RPMI7951 (cell line): ENCODE results near the gene MRPL55. TPM values are rescaled to one million over a fixed set of nuclear protein-coding genes. Genes with fewer than 3 reads are reported as not detected.

Experiments used
- DNase-seq: peaks from one replicate; pipeline ENCODE4 v3.0.0-alpha.2; 2012; ENCODE audit warnings: low read depth
- total RNA-seq: library from RNA; depleted of rRNA; stranded (reverse); fragments of >200 nt; shearing (Covaris generic); gene quantifications from 2 replicates; pipeline ENCODE4 v1.2.3, GENCODE V29; 2014

MRPL55 gene
- total RNA-seq, 1 experiment from 2014 or later, result 63.2 TPM

- DNase-seq, result no peak
These were observed 24.3 kb downstream of the MRPL55 start for GRCh38 chr1:228084797-228085196.

- peak; percentile 71 for DNase-seq
These were observed 24.8 kb downstream of the MRPL55 start for GRCh38 chr1:228084325-228084724.

GRCh38 chr1:228083871-228084278 lies 25.2 kb downstream of the MRPL55 start:
- DNase-seq, result peak; percentile 25

DNA sequence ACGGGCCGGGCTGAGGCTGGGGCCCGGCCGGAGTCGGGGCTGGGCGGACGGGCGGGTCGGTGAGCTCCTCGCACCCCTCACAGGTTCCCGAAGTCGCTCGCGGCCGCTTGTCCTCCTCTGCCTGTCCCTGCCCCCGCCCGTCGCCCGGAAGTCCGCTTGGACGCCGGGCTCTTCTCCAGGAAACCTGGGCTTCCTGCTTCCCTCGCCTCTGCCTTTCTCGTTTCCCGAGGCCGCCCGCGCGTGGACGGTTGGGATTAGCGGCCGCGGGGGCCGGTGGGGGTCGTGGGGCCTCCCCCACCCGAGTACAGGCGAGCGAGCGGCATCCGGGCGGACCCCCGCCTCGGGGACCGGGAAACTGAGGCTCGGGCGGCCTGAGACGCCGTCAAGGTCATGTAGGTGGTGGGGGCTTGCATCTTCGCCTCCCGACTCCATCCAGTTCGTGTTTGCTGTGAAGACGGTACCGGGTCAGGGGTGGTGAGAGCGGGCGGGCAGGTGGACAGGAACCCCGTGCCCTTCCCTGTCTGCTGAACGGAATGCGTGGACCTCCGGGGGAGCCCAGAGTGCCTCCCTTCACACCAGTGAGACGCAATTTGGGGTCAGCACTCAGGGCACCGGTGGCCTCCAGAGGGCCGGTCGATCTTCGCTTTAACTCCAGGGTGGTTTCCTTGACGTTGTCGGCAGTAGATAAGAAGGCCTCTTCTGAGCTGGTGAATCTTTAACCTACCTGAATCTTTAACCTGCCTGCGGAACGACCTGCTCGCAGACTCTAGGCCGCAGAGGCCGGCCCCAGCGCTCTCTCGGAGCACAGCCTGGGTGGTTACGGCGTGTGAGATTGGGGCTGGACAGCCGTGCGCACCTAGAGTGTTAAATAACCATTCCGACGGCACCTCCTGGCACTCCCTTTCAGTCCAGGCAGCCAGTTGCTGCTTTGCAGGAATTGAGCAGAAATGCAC lies 25.9 kb downstream of the MRPL55 start:
- peak; percentile 45 for DNase-seq

GRCh38 chr1:228082214-228082917 lies 26.7 kb downstream of the MRPL55 start, which contains the start of gene ARF1:
TSS of gene ARF1 (plus strand) at chr1:228082708. CDS start at chr1:228097115, 14,407 bp downstream.
- DNase-seq, result peak; percentile 84

DNA sequence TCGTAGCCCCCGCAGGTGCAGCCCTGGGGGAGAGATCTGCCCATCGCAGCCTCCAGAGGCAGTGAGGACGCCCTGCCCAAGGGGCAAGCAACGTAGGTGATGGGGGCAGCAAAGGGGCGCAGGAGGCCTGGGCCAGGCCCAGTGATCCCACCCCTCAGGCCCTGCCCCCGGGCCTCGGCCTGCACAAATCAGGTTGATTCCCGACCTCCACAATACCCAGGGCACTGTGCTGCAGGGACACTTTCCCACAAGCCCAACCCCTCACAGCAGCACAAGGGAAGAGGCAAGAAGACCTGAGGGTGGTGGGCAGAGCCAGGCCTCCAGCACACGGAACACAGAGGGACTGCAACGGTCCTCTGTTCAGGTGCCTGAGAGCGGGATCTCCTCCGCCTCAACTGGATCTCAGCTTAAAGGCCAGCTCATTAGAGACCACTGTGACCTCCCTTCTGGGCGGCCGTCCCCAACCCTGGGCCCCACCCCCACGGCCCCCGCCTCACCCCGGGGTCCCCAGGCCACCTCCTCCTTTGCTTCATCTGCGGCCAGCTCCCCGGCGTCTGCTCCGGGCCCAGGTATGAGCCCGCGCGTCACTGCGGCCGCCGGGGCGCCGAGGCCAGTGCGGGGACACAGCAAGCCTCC lies 27.4 kb downstream of the MRPL55 start:
- no peak for DNase-seq

DNA sequence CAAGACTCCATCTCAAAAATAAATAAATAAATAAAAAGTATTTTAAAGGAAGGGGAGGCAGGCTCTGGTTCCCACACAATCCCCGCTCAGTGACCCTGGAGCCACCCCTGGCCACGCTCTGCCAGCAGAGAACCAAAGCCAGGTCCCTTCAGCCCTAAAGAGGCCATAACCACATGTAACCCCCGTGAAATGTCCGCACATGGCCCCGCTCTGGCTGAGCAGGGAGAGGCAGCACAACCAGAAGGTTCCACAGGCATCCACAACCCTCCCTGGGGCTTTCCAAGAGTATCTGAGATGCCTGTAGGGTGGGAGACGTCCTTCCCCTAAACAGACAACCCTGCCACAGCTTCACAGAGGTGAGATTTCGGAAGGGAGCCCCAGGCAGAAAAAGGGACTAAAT lies 28.0 kb downstream of the MRPL55 start:
- DNase-seq, result no peak

DNA sequence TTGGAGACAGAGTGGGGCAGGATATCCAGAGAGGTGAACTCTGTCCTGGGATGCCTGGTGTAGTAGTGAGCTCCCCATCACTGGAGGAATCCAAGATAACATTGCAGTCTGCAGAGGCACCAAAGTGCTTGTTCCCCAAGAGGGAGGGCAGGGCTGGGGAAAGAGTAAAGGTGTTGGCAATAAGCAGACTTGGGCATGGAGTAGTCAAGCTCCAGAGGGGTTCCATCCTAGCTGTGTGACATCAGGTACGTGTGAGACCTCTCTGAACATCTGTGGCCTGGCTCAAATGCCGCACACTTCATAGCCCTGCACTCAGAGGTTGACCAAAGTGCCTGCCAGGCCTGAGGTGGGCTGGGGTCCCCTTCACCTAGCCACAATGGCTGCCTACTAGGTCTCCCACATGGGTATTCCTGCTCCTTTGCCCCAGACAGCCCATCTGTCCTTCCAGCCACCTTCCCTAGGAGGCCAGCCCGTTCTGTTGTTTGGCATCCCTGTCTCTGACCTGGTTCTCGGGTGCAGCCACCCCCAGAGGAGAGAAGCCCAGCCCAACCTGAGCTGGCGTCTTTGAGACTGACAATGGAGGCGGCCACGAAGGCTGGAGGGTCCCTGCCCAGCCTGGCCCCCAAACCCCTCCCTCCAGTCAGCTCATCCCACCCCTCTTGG lies 29.4 kb downstream of the MRPL55 start:
- DNase-seq, result no peak

- DNase-seq, result no peak
These were observed 30.1 kb downstream of the MRPL55 start for GRCh38 chr1:228079013-228079412.

GRCh38 chr1:228077565-228078330 lies 31.4 kb downstream of the MRPL55 start:
- no peak for DNase-seq

DNA sequence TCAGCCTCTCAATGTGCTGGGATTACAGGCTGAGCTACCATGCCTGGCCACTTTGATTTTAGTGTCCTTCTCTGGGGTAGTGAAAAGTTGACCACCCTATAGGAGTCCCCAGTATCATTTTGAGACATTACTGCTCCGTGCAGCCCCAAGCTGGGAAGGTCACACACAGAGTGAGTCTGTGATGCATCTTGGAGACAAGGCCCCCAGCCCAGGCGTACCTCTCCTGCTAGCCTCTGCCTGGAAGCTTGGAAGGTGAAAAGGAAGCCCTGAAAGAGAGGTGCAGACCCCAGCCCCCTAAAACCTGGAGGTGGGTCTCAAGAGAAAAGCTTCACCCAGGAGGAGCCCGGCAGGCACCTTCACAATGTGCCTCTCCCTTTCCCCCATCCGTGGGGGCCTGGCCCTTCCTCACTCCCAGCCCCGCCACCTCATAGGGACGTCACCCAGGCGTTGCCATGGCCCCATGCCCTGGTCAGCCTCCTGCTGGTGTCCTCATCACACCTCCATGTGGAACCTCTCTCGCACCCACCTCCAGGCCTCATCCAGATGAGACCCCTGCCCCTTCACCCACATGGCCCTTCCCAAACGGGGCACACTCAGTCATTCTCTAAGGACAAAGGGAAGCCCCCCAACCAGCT lies 32.2 kb downstream of the MRPL55 start:
- no peak for DNase-seq

DNA sequence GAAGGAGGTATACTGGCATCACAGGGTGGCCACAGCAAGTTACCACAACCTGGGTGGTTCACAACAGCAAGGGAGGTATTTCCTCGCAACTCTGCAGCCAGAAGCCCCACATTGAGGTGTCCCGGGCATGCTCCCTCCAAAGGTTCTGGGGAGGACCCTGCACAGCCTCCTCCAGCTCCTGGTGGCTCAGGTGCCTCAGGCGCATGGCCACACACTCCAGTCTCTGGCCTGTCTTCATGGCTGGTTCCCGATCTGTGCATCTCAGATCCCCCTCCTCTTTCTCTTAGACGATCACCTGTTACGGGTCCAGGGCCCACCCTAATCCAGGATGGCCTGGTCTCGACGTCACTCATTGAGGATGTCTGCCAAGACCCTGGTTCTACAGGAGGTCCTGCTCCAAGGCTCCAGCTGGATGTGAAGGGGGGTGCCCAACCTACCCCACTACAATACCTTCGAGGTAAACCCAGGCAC lies 33.3 kb downstream of the MRPL55 start:
- no peak for DNase-seq

DNA sequence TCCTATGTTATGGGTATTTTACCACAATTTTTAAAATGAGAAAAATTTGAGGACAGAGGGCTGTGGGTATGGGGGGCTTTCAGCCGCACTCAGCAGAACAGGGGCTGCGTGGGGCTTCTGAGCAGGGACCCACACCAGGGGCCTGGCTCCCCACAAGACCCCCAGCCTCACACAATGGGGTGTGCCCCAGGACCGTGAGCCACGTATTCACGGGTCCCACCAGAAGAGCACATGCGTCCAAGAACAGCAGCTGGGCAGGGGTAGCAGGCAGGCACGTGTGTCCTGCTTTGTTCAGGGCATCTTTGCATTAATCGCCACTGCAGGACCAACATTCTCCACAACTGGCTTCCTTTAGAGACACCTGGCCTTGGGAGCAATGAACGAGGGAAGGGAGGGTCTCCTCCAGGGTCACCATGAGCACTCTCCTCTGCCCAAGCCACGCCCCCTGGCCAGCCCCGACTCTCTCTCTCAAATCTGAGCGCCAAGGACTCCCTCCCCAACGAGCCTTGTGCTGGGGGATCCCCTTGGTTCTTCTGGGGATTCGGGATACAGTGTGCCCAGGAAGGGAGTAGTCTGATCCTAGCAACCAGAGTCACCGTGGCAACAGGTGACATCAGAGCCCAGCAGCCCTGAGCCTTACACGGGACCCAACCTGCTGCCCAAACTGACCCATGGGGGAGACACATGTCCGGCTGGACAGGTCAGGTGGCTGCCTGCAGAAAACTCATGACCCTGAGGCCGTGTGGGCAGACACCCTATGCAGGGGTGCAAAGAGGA lies 34.0 kb downstream of the MRPL55 start:
- DNase-seq, result no peak

GRCh38 chr1:228073857-228074545 lies 35.1 kb downstream of the MRPL55 start:
- DNase-seq, result peak; percentile 45

DNA sequence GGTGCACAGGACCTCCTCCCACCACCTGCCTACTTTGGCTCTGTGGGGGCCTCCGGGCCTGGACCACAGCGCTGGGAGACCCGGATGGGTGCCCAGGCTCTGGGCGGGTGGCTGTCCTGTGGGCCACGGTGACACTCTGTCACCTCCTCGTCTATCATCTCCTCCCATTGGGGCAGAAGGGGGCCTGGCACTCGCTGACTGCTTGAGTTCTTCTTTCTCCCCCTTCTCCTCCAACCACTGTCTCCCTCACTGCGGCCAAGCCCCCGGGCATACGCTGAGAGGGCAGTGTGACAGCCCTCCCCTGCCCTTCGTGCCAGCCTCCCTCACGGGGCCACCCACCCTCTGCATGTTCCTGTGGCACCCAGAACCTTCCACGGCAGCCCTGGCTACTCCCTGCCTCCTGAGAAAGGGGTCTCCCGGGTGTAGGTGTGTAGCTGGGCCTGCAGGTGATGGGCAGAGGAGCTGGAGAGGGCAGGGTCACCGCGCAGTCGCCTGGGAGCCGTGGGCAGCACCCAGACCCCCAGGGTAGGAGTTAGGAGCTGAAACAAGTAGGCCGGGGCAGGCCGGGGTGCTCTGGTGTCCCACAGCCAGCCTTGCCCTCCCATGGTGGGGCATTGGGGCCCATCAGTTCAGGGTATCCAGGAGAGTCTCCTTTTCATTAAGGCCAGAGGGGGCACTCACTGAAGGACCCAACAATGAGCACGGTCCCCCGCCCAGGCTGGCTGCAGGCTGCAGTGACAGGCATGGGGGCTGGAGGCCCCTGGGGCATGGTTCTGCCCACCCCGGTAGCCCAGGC lies 35.8 kb downstream of the MRPL55 start:
- no peak for DNase-seq

DNA sequence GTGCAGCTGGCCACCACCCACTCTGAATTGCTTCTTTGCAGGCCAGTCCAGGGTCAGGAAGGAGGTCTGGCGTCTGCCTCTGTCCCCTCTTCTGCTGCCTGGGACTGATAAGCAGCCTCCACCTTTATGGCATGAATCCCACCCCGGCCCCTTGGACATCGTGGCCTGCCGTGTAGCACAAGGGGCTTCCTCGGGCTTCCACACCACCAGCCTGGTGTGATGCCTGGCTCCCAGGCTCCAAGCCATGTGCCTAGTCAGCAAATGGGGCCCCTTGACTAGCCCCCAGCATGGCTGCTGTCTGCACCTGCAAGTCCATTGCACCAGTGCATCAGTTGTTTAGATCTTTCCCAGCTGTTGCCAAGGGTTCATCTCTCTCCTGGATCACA lies 36.4 kb downstream of the MRPL55 start:
- DNase-seq, result no peak

GRCh38 chr1:228071839-228072657 lies 37.1 kb downstream of the MRPL55 start:
- no peak for DNase-seq
